AG04450 (cell line): Measurements from ENCODE around the gene SIGLEC8. TPM values are rescaled to one million over a fixed set of nuclear protein-coding genes. Genes with fewer than 3 reads are reported as not detected.
A peak's percentile ranks its signal among the peaks of the same experiment; 100 is the strongest.
"Not testable (repeated sequence)": the region's sequence is repeated elsewhere in the genome, so short reads cannot be mapped to it uniquely, and the experiment has no call there.

ENCODE experiments used
- CTCF ChIA-PET: fragments of 300-600, 350-600 bp; formaldehyde crosslinking; extraction: SDS; loops from one replicate; lab custom pipeline; 2022; ENCODE audit warnings: antibody characterized with exemption, inconsistent platforms; lab: Charles Lee
- POLR2A ChIA-PET: fragments of 350-600 bp; formaldehyde crosslinking; extraction: SDS; loops from one replicate; lab custom pipeline; 2021; ENCODE audit warnings: antibody characterized with exemption, inconsistent platforms; lab: Yijun Ruan, JAX
- DNase-seq: peaks from one replicate; pipeline ENCODE4 v3.0.0-alpha.2; 2011; ENCODE audit warnings: low read depth, low spot score
- H3K27ac ChIP-seq: one replicate; pipeline ENCODE4 v1.5.1; 2012; ENCODE audit warnings: low read depth, low read length, control low read depth
- H3K27me3 ChIP-seq: one replicate; pipeline ENCODE4 v1.6.0; 2012; ENCODE audit warnings: low read length; ENCODE audit not compliant: control insufficient read depth, insufficient read depth
- H3K4me3 ChIP-seq: 2 replicates; pipeline ENCODE4 v1.5.1; 2011; ENCODE audit warnings: mild to moderate bottlenecking, low read depth, low read length, control low read depth
- H3K9me3 ChIP-seq: 2 replicates; pipeline ENCODE4 v1.5.1; 2012; ENCODE audit warnings: low read length; ENCODE audit not compliant: control insufficient read depth, insufficient read depth
- CTCF ChIP-seq: IDR thresholded peaks from 2 replicates; pipeline ENCODE4 v1.5.1; 2011; ENCODE audit warnings: low read depth, low read length, control low read depth, inconsistent platforms
- polyA plus RNA-seq: library from polyadenylated mRNA; depleted of rRNA; stranded (reverse); fragments of >200 nt; gene quantifications from 2 replicates; pipeline ENCODE4 v1.2.3, GENCODE V29; 2011

SIGLEC8 gene
- polyA plus RNA-seq, 1 experiment: not detected

GRCh38 chr19:51427201-51427600, 31.1 kb downstream of the SIGLEC8 start:
- Histone ChIP-seq H3K27me3 (no peaks in the 10 kb centered on the region), H3K27ac (no peak overlapping the region), H3K9me3 (no peaks in the 10 kb centered on the region; the same call in 1 of the 2 replicates), H3K4me3 (no peak overlapping the region)
- no peak for DNase-seq
- CTCF ChIA-PET: no interaction called here
- TF ChIP-seq CTCF: no peak
- POLR2A ChIA-PET: no interaction called here

GRCh38 chr19:51422053-51422448, 36.2 kb downstream of the SIGLEC8 start:
- ChIA-PET POLR2A (interaction anchor here (0.7 kb wide), 1 partner anchor 221 kb away, joined by 4 read pairs; no protein-coding TSS in a partner anchor), CTCF (interaction anchor here (0.5 to 3.5 kb wide), 23 partner anchors 14 to 1000 kb away, joined by 3 to 19 read pairs (median 4); partner anchors contain the start of gene LIM2)
- DNase-seq: peak; percentile 18
- peak; percentile 98 for TF ChIP-seq CTCF
- H3K9me3 ChIP-seq: no peaks in the 10 kb centered on the region; the same call in 1 of the 2 replicates
- H3K4me3 ChIP-seq: no peak overlapping the region
- H3K27ac ChIP-seq: no peak overlapping the region
- H3K27me3 ChIP-seq: no peaks in the 10 kb centered on the region

- DNase-seq: no peak
- Histone ChIP-seq H3K4me3 (no peak overlapping the region), H3K27ac (no peak overlapping the region), H3K27me3 (no peaks in the 10 kb centered on the region), H3K9me3 (no peaks in the 10 kb centered on the region; the same call in 1 of the 2 replicates)
- POLR2A ChIA-PET: no interaction called here
- TF ChIP-seq CTCF: no peak
- CTCF ChIA-PET: interaction anchor here (0.5 to 3.5 kb wide), 24 partner anchors 15 to 697 kb away, joined by 3 to 19 read pairs (median 3); partner anchors contain the start of gene LIM2
These were observed 36.8 kb downstream of the SIGLEC8 start for GRCh38 chr19:51421229-51422052.

- H3K27me3 ChIP-seq, POLR2A ChIA-PET, H3K4me3 ChIP-seq, DNase-seq, H3K9me3 ChIP-seq, H3K27ac ChIP-seq: not testable (repeated sequence)
- CTCF ChIA-PET: interaction anchor here (0.6 to 3.5 kb wide), 8 partner anchors 16 to 240 kb away, joined by 3 to 19 read pairs (median 6); no protein-coding TSS in a partner anchor
These were observed 37.7 kb downstream of the SIGLEC8 start for GRCh38 chr19:51420511-51420910.

- Histone ChIP-seq H3K4me3 (no peak overlapping the region), H3K27ac (no peak overlapping the region), H3K27me3 (no peaks in the 10 kb centered on the region), H3K9me3 (no peaks in the 10 kb centered on the region; the same call in 1 of the 2 replicates)
- no peak for DNase-seq
- TF ChIP-seq CTCF: no peak
- POLR2A ChIA-PET: no interaction called here
- CTCF ChIA-PET: interaction anchor here (0.6 to 1.6 kb wide), 3 partner anchors 11 to 243 kb away, joined by 3 to 8 read pairs (median 3); no protein-coding TSS in a partner anchor
These were observed 39.5 kb downstream of the SIGLEC8 start for GRCh38 chr19:51418707-51419106.
